ENCODE data around the gene SLC24A4.
"Not testable (repeated sequence)": the region's sequence is repeated elsewhere in the genome, so short reads cannot be mapped to it uniquely, and the experiment has no call there.

Gene SLC24A4

DNA sequence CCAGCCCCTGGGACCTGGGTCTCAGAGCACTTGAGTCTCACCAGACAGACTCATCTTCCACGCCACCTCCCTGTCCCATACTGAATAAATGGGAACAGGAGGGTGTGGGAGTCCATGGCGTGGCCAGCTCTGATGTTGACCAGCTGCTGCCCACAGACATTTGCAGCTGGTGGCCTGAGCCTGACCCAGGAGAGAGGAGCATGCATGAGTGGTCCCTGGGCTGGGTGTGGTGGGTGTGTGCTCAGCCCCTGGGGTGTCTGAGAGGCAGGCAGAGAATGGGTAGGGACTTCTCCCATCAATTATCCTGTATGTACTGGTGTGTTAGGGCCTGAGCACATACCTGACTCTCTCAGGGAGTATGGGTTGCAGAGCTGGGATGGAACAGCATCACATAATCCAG lies 49.3 kb downstream of the SLC24A4 start:
- no peak for DNase-seq

- no peak for DNase-seq
Measured at GRCh38 chr14:92373336-92373735, 50.4 kb downstream of the SLC24A4 start.

DNA sequence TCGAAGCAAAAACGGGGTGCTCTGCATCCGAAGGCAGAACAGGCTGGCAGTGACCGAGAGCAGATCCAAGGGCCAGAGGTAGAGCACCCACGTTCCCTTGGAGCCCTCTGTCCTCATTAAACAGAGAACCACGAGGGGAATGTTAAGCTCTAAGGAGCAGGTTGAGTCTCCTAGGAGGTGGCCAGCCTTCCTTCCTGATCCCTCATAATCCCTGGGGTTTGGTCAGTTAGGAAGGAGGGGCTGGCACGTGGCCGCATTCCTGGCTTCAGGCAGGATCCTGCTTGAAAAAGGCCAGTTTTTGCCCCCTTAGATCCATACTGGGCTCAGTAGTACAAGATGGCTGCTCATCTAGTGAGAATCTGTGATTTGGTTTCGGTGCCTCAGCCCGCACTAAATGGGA lies 57.2 kb downstream of the SLC24A4 start:
- no peak for DNase-seq

DNA sequence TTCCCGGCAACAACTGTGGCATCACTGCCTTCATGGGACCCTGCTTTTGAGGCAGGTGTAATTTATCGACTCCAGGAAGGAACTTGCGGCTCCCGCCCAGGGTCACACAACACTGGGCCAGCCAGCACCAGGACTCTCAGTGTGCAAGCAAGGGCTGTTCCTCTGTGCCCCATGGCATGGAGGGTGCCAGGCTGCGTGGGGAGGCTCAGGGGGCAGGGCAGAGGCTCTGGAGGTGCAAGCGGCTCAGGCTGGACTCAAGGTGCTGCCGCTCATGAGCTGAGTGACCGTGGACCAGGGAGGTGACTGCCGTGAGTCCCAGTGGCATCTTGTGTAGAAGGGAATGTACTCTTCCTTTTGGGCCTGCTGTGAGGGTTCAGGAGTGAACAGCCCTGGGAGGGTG lies 57.6 kb downstream of the SLC24A4 start:
- no peak for DNase-seq

GRCh38 chr14:92382677-92383076 lies 59.7 kb downstream of the SLC24A4 start:
- DNase-seq = no peak

DNA sequence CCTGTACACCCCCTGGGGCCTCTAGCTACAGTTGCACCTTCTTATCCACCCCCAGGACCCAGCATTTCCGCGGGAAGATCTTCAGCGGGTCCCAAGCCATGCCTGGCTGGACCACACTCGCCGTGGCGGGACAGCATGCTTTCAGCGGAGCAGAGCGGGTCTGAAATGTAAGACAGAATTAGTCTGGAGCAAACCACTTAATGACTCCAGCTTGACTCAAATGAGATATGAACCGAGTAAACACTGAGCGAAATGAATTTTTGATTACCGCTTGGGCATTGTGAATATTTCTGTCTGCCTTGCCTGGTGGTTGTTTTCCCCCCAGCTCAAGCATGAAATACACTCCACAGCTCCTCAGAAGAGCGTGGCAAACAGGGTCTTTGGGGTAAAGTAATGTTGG lies 60.8 kb downstream of the SLC24A4 start:
- DNase-seq = no peak

GRCh38 chr14:92384461-92385133 lies 61.6 kb downstream of the SLC24A4 start:
- DNase-seq = no peak

- no peak for DNase-seq
Measured at GRCh38 chr14:92385561-92385960, 62.6 kb downstream of the SLC24A4 start.

- no peak for DNase-seq
Measured at GRCh38 chr14:92386165-92386564, 63.2 kb downstream of the SLC24A4 start.

- no peak for DNase-seq
Measured at GRCh38 chr14:92386637-92387036, 63.7 kb downstream of the SLC24A4 start.

GRCh38 chr14:92387578-92387977 lies 64.6 kb downstream of the SLC24A4 start:
- DNase-seq = no peak

GRCh38 chr14:92389598-92390158 lies 66.7 kb downstream of the SLC24A4 start:
- no peak for DNase-seq

- DNase-seq = no peak
Measured at GRCh38 chr14:92391726-92392125, 68.8 kb downstream of the SLC24A4 start.

DNA sequence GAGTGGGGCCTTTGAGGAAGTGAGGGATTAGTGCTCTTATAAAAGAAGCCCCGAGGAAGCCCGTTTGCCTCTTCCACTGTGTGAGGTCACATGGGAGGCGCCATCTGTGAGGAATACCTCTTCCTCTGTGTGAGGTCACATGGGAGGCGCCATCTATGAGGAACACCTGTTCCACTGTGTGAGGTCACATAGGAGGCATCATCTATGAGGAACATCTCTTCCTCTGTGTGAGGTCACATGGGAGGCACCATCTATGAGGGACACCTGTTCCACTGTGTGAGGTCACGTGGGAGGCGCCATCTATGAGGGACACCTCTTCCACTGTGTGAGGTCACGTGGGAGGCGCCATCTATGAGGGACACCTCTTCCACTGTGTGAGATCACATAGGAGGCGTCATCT lies 69.7 kb downstream of the SLC24A4 start:
- no peak for DNase-seq

- no peak for DNase-seq
Measured at GRCh38 chr14:92397150-92397952, 74.4 kb downstream of the SLC24A4 start.

- no peak for DNase-seq
Measured at GRCh38 chr14:92397953-92398564, 75.1 kb downstream of the SLC24A4 start.

GRCh38 chr14:92398888-92399636 lies 76.1 kb downstream of the SLC24A4 start:
- DNase-seq = no peak

DNA sequence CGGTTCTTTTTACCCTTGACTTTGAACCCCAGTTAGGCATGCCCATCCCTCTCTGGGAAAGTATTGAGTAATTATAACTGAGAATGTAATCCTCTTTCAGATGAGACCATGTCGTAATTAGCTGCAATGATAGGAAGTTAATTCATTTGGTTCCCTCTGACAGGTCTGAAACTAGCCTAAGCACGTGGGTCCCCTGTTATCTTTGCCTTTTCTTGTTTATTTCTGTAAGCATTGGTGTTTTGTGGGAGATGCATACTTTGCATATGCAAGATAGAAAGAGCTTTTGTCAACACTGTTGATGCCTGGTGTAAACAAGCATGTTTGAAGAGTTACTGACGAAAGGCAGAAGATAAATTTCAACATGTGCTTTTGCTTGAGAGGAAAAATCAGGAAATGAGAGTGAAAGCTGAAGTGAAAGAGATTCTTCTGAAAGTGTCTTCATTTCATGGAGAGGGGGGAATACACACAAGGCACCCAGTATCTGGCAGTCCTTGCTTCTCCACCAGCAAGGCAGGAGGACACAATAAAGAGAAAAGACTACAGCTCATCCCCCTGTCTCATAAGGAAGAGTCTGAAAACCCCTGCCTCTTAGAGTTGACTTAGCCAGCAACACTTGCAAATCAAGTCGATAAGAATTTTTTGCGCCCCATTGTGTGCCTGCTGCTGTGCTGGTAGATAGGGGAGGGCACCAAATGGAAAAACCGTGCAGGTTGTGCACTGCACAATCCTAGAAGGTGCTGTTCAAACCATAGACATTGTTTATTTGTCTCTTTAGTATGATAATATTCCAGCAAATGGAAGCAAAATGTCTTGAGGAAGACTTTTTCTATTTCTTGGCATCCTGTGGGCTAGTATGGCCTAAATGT lies 77.8 kb downstream of the SLC24A4 start:
- DNase-seq = no peak

GRCh38 chr14:92401561-92401960 lies 78.6 kb downstream of the SLC24A4 start:
- DNase-seq = no peak

DNA sequence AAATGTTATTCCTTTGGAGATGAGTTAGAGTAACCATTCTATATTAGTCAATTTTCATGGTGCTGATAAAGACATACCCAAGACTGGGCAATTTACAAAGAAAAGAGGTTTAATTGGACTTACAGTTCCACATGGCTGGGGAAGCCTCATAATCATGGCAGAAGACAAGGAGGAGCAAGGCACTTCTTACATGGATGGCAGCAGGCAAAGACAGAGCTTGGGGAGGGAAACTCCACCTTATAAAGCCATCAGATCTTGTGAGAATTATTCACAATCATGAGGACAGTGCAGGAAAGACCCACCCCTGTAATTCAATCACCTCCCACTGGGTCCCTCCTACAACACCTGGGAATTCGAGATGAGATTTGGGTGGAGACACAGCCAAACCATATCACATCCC lies 79.5 kb downstream of the SLC24A4 start:
- DNase-seq = not testable (repeated sequence)

GRCh38 chr14:92404018-92404417 lies 81.1 kb downstream of the SLC24A4 start:
- no peak for DNase-seq

GRCh38 chr14:92404421-92404820 lies 81.5 kb downstream of the SLC24A4 start:
- DNase-seq = no peak

All from NCI-H1105 (cell line).